ENCODE data around the gene CCDC77.

The CCDC77 gene

GRCh38 chr12:388012-388411, 13.4 kb upstream of the CCDC77 start:
- TF ChIP-seq, protein P1, sequence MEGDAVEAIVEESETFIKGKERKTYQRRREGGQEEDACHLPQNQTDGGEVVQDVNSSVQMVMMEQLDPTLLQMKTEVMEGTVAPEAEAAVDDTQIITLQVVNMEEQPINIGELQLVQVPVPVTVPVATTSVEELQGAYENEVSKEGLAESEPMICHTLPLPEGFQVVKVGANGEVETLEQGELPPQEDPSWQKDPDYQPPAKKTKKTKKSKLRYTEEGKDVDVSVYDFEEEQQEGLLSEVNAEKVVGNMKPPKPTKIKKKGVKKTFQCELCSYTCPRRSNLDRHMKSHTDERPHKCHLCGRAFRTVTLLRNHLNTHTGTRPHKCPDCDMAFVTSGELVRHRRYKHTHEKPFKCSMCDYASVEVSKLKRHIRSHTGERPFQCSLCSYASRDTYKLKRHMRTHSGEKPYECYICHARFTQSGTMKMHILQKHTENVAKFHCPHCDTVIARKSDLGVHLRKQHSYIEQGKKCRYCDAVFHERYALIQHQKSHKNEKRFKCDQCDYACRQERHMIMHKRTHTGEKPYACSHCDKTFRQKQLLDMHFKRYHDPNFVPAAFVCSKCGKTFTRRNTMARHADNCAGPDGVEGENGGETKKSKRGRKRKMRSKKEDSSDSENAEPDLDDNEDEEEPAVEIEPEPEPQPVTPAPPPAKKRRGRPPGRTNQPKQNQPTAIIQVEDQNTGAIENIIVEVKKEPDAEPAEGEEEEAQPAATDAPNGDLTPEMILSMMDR (conservative IDR thresholded peaks at IDR 0.05; ENCODE audit: low read depth, low read length) = no peak
- peak overlapping the region; percentile 97 for H3K4me3 ChIP-seq (ENCODE audit: low read length)
- DNase-seq (ENCODE audit: low read depth) = no peak

GRCh38 chr12:388541-389141, 12.8 kb upstream of the CCDC77 start:
- H3K4me3 ChIP-seq (ENCODE audit: low read length) = peak overlapping the region; percentile 97
- DNase-seq (ENCODE audit: low read depth) = no peak
- TF ChIP-seq, protein P1 (conservative IDR thresholded peaks at IDR 0.05; ENCODE audit: low read depth, low read length) = no peak

GRCh38 chr12:389142-390096, 12.0 kb upstream of the CCDC77 start, which contains the start of gene KDM5A:
Gene KDM5A (minus strand): TSS chr12:389320. CDS start chr12:389091, 229 bp downstream.
- peak within 1 kb of the TSS; percentile 97 for H3K4me3 ChIP-seq (ENCODE audit: low read length)
- DNase-seq (ENCODE audit: low read depth) = peak; percentile 82

DNA sequence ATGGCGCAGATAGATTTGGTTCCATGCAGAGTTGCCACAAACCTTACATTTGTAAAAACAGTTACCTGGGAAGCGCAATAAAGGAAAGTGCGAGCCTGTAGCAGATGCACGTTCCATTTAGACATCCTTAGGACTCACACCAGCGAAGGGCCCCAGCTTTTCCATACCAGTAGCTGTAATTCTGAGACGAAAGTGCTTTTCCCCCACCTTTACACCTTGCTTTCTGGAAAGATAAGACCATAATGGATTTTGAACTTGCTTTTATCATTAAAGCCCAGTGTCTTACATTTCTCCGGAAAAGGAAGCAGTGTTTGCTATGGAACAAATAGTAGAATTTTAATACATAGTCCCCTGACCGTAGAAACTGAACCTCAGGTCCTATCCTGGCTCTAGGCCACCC, 616 bp upstream of the CCDC77 start:
- TF ChIP-seq, protein P1 (conservative IDR thresholded peaks at IDR 0.05; ENCODE audit: low read depth, low read length) = no peak
- peak overlapping the region; percentile 83 for H3K4me3 ChIP-seq (ENCODE audit: low read length)
- no peak for DNase-seq (ENCODE audit: low read depth)

More at GRCh38 chr12:389142-390096, 12.0 kb upstream of the CCDC77 start, which contains the start of gene KDM5A:
- TF ChIP-seq, protein P1 (conservative IDR thresholded peaks at IDR 0.05; ENCODE audit: low read depth, low read length) = no peak

DNA sequence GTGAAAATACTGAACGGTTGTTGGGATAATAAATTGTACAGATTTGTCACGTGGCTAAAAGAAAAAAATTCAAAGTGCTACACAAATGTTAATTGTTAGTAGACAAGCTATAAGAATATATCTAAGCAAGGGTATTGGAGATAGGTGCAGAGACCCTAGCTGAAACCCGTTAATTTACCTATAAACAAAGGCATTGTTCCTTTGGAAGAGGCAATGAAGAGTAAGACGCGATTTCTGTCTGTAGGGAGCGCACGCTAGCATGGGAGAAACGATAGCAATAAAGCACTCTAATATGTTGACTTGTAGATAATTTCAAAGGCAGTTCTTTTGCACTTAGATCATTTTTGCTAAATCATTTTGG, 565 bp downstream of the CCDC77 start:
- TF ChIP-seq, protein P1 (conservative IDR thresholded peaks at IDR 0.05; ENCODE audit: low read depth, low read length) = peak; percentile 50
- peak overlapping the region; percentile 83 for H3K4me3 ChIP-seq (ENCODE audit: low read length)
- no peak for DNase-seq (ENCODE audit: low read depth)

- no peak for DNase-seq (ENCODE audit: low read depth)
- TF ChIP-seq, protein P1 (conservative IDR thresholded peaks at IDR 0.05; ENCODE audit: low read depth, low read length) = no peak
- H3K4me3 ChIP-seq (ENCODE audit: low read length) = no peak overlapping the region
Measured at GRCh38 chr12:414859-415258, 13.4 kb downstream of the CCDC77 start.
